Muscle of arm (tissue), 12 donors: ENCODE results near the gene MTFR1L. TPM values are rescaled to one million over a fixed set of nuclear protein-coding genes. Genes with fewer than 3 reads are reported as not detected.
"Not testable (repeated sequence)": the region's sequence is repeated elsewhere in the genome, so short reads cannot be mapped to it uniquely, and the experiment has no call there.

ENCODE experiments used
- DNase-seq: peaks from one replicate; pipeline ENCODE4 v3.0.0-alpha.2; 2013
- polyA plus RNA-seq, 12 donors: library from polyadenylated mRNA; unstranded; fragments of 120-200 nt; gene quantifications; one replicate each; pipeline ENCODE4 v1.2.1, GENCODE V29; 2013; ENCODE audit not compliant: insufficient read length in 12 of 12

MTFR1L gene
- polyA plus RNA-seq, 12 donors = 58.6 to 85.0 (median 65.0) TPM; not detected in 1

- DNase-seq = peak; percentile 46
These were observed 725 bp downstream of the MTFR1L start for GRCh38 chr1:25820247-25821111.

GRCh38 chr1:25821112-25821476 lies 1.3 kb downstream of the MTFR1L start:
- no peak for DNase-seq

- DNase-seq = no peak
These were observed 1.9 kb downstream of the MTFR1L start for GRCh38 chr1:25821630-25822091.

- DNase-seq = no peak
These were observed 5.9 kb downstream of the MTFR1L start for GRCh38 chr1:25825605-25826004.

- DNase-seq = no peak
These were observed 6.8 kb downstream of the MTFR1L start for GRCh38 chr1:25826571-25826970.

- DNase-seq = no peak
These were observed 8.7 kb downstream of the MTFR1L start for GRCh38 chr1:25828491-25828890.

- no peak for DNase-seq
These were observed 9.3 kb downstream of the MTFR1L start for GRCh38 chr1:25829046-25829445.

GRCh38 chr1:25831569-25832196 lies 11.9 kb downstream of the MTFR1L start:
- DNase-seq = no peak

- no peak for DNase-seq
These were observed 12.7 kb downstream of the MTFR1L start for GRCh38 chr1:25832336-25833037.

GRCh38 chr1:25833158-25833557 lies 13.4 kb downstream of the MTFR1L start:
- DNase-seq = no peak

GRCh38 chr1:25834894-25835293 lies 15.1 kb downstream of the MTFR1L start:
- DNase-seq = no peak

GRCh38 chr1:25836695-25837094 lies 16.9 kb downstream of the MTFR1L start:
- DNase-seq = no peak

GRCh38 chr1:25837262-25837875 lies 17.6 kb downstream of the MTFR1L start:
- no peak for DNase-seq

- DNase-seq = not testable (repeated sequence)
These were observed 20.1 kb downstream of the MTFR1L start for GRCh38 chr1:25839808-25840207.

GRCh38 chr1:25843483-25843882 lies 23.7 kb downstream of the MTFR1L start:
- no peak for DNase-seq

- DNase-seq = no peak
These were observed 25.0 kb downstream of the MTFR1L start for GRCh38 chr1:25844536-25845337.

GRCh38 chr1:25845664-25846063 lies 25.9 kb downstream of the MTFR1L start:
- DNase-seq = no peak

- DNase-seq = no peak
These were observed 28.2 kb downstream of the MTFR1L start for GRCh38 chr1:25847929-25848328.

GRCh38 chr1:25848531-25848930 lies 28.8 kb downstream of the MTFR1L start:
- no peak for DNase-seq

- no peak for DNase-seq
These were observed 34.8 kb downstream of the MTFR1L start for GRCh38 chr1:25854554-25854953.

GRCh38 chr1:25856856-25857255 lies 37.1 kb downstream of the MTFR1L start:
- DNase-seq = no peak
